Measurements from ENCODE around the gene SESN2. TPM values are rescaled to one million over a fixed set of nuclear protein-coding genes. Genes with fewer than 3 reads are reported as not detected.

Gene SESN2
- total and polyA plus RNA-seq, 7 experiments from 2014 or later, result 2.3 to 50.7 (median 5.5) TPM

- no peaks in the 10 kb centered on the region for H3K9me3 ChIP-seq (ENCODE audit: control insufficient read depth in 2 of 3, low read length in 3 of 3)
- peak overlapping the region; percentile 90 to 100 (median 94) for H3K27ac Mint-ChIP-seq
- peak overlapping the region; percentile 80 to 99 (median 90) for H3K4me3 Mint-ChIP-seq
- H3K4me1 ChIP-seq (ENCODE audit: control insufficient read depth in 2 of 2, insufficient read depth in 2 of 2, low read length in 2 of 2), result peaks cover 53 to 59% of the 10 kb centered on the region in 2 donors
- intact Hi-C loops (cut with micrococcal nuclease), result loop anchor here (1.0 to 10.0 kb wide), 24 partner anchors 12 to 935 kb away; partner anchors contain the start of genes PHACTR4 (in 2 of the 2), SESN2 (in 2 of the 2), SRSF4 (in 2 of the 2) and TRNAU1AP (in 2 of the 2)
- ChIA-PET CTCF (interaction anchor here (0.5 to 3.1 kb wide), 18 partner anchors 10 to 794 kb away, joined by 3 to 18 read pairs (median 4); partner anchors contain the start of genes ATP5IF1, MED18, RCC1 and SESN2), POLR2A (interaction anchor here (0.5 to 8.4 kb wide), 13 partner anchors 9 to 489 kb away, joined by 3 to 184 read pairs (median 7); partner anchors contain the start of genes ATP5IF1, DNAJC8, GMEB1 and MED18)
- peak in 2 of 9 donors; percentile 19 to 36 for DNase-seq
- H3K36me3 ChIP-seq (ENCODE audit: control insufficient read depth in 2 of 3, insufficient read depth in 3 of 3, low read length in 3 of 3), result no peaks in the 10 kb centered on the region
- H3K9me3 Mint-ChIP-seq, result no peaks in the 10 kb centered on the region
- ATAC-seq, result no peak
- H3K27me3 ChIP-seq (ENCODE audit: control insufficient read depth in 2 of 2, insufficient read depth in 2 of 2, low read length in 2 of 2), result no peaks in the 10 kb centered on the region
- peaks cover 42 to 59% (median 55%) of the 10 kb centered on the region in 7 donors for H3K4me1 Mint-ChIP-seq
- peak overlapping the region; percentile 95 for H3K27ac ChIP-seq (ENCODE audit: low read depth, low read length)
- peaks cover 0 to 4% (median 0%) of the 10 kb centered on the region in 5 donors for H3K36me3 Mint-ChIP-seq
- H3K4me3 ChIP-seq (ENCODE audit: low read length), result peak overlapping the region; percentile 75
- no peaks in the 10 kb centered on the region for H3K27me3 Mint-ChIP-seq
These were observed 11.6 kb upstream of the SESN2 start for GRCh38 chr1:28247612-28248272.

- Mint-ChIP-seq H3K27me3 (no peaks in the 10 kb centered on the region), H3K27ac (peak overlapping the region; percentile 90 to 100 (median 94)), H3K9me3 (no peaks in the 10 kb centered on the region), H3K4me3 (peak overlapping the region; percentile 80 to 99 (median 90)), H3K4me1 (peaks cover 38 to 52% (median 49%) of the 10 kb centered on the region in 7 donors), H3K36me3 (peaks cover 0 to 4% (median 0%) of the 10 kb centered on the region in 5 donors)
- ChIA-PET POLR2A (interaction anchor here (0.9 to 8.4 kb wide), 16 partner anchors 9 to 488 kb away, joined by 3 to 184 read pairs (median 6); partner anchors contain the start of genes ATP5IF1, DNAJC8, GMEB1 and MED18), CTCF (interaction anchor here (0.5 to 3.1 kb wide), 33 partner anchors 9 to 793 kb away, joined by 3 to 22 read pairs (median 4); partner anchors contain the start of genes ATP5IF1, MED18, RCC1 and SESN2)
- Histone ChIP-seq H3K9me3 (ENCODE audit: control insufficient read depth in 2 of 3, low read length in 3 of 3) (no peaks in the 10 kb centered on the region), H3K27me3 (ENCODE audit: control insufficient read depth in 2 of 2, insufficient read depth in 2 of 2, low read length in 2 of 2) (no peaks in the 10 kb centered on the region), H3K36me3 (ENCODE audit: control insufficient read depth in 2 of 3, insufficient read depth in 3 of 3, low read length in 3 of 3) (no peaks in the 10 kb centered on the region), H3K4me3 (ENCODE audit: low read length) (peak overlapping the region; percentile 75), H3K27ac (ENCODE audit: low read depth, low read length) (peak overlapping the region; percentile 95), H3K4me1 (ENCODE audit: control insufficient read depth in 2 of 2, insufficient read depth in 2 of 2, low read length in 2 of 2) (peaks cover 46 to 52% of the 10 kb centered on the region in 2 donors)
- DNase-seq (peak; percentile 67 to 86 (median 80)), ATAC-seq (peak; percentile 36)
- intact Hi-C loops (cut with micrococcal nuclease), result loop anchor here (1.0 to 10.0 kb wide), 19 partner anchors 11 to 934 kb away; partner anchors contain the start of genes PHACTR4 (in 2 of the 2), SESN2 (in 2 of the 2), SRSF4 (in 2 of the 2) and YTHDF2 (in 2 of the 2)
These were observed 10.9 kb upstream of the SESN2 start for GRCh38 chr1:28248273-28249012.

DNA sequence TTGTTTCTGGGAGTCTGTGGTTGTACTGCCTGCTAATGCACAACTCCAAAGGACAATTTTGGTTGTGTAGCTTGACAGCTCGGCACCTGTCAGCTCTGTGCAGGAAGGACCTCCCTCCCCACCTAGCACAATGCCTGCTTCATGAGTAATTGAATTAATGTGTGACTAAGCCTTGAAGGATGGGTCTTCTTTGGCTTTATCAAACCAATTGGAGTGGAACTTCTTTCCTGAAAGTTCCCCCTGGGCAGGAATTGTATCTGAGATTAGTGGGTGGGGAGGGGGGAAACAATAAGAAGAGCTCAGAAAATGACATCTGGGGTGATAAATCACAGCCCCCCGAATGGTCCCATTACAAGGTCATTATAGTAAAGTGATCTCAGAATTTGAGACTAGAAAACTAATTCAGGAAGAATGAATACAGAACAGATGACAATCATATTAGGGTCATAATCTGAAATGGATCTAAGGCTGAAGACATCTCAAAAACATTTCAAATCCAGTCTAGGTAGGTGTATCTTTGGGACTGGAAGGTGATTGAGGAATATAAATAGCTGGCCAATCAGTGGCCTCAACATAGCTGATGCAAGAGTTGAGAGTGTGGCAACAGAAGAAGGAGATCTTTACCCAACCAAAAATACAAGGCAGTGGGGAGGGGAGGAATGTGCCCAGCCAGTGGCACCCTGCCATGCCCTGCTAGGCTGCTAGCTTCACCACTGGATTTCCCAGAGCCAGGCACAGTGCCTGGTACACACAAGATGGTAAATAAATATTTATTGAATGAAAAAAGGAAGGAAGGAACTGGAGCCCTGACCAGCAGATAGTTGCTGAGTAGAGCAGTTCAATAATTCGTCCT, 10.1 kb upstream of the SESN2 start:
- Histone ChIP-seq H3K4me3 (ENCODE audit: low read length) (peak overlapping the region; percentile 50), H3K27ac (ENCODE audit: low read depth, low read length) (peak overlapping the region; percentile 95), H3K27me3 (ENCODE audit: control insufficient read depth in 2 of 2, insufficient read depth in 2 of 2, low read length in 2 of 2) (no peaks in the 10 kb centered on the region), H3K9me3 (ENCODE audit: control insufficient read depth in 2 of 3, low read length in 3 of 3) (no peaks in the 10 kb centered on the region), H3K4me1 (ENCODE audit: control insufficient read depth in 2 of 2, insufficient read depth in 2 of 2, low read length in 2 of 2) (peaks cover 39 to 44% of the 10 kb centered on the region in 2 donors), H3K36me3 (ENCODE audit: control insufficient read depth in 2 of 3, insufficient read depth in 3 of 3, low read length in 3 of 3) (no peaks in the 10 kb centered on the region)
- peak in 1 of 9 donors; percentile 29 for DNase-seq
- intact Hi-C loops (cut with micrococcal nuclease), result loop anchor here (2.0 to 10.0 kb wide), 9 partner anchors 203 to 933 kb away; partner anchors contain the start of genes SRSF4 (in 2 of the 2), YTHDF2 (in 2 of the 2), FAM76A (in 1 of the 2) and TRNAU1AP (in 1 of the 2)
- ATAC-seq, result no peak
- POLR2A ChIA-PET, result interaction anchor here (0.5 to 8.4 kb wide), 16 partner anchors 8 to 920 kb away, joined by 3 to 184 read pairs (median 6); partner anchors contain the start of genes ATP5IF1, DNAJC8, MED18 and RCC1
- Mint-ChIP-seq H3K27me3 (no peaks in the 10 kb centered on the region), H3K27ac (peak overlapping the region; percentile 90 to 100 (median 94)), H3K4me3 (peak overlapping the region; percentile 80 to 99 (median 90)), H3K9me3 (no peaks in the 10 kb centered on the region), H3K4me1 (peaks cover 34 to 44% (median 42%) of the 10 kb centered on the region in 7 donors), H3K36me3 (peaks cover 0 to 4% (median 0%) of the 10 kb centered on the region in 5 donors)
- CTCF ChIA-PET, result interaction anchor here (0.6 to 3.1 kb wide), 26 partner anchors 9 to 776 kb away, joined by 3 to 22 read pairs (median 5); partner anchors contain the start of genes ATP5IF1, MED18, RCC1 and SESN2

DNA sequence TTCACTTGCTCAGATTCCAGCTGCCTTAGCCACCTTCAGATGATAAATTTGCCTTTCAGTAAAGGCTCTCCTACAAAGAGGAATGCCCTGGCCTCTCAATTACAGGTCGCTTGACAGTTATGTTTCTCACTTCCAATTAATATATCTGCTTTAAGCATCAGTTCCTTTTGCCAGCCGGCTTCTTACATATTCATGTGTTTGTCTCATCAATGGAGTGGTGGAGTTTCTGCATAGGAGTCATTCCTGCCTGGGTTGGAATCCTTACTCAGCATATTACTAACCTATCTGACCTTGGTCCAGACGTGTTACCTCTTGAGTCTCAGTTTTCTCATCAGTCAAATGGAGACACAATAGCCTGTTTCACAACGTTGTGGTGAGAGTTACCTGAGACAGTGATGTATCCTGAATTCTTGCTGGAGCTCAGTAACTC, 9.4 kb upstream of the SESN2 start:
- H3K36me3 Mint-ChIP-seq, result peaks cover 0 to 4% (median 0%) of the 10 kb centered on the region in 5 donors
- Histone ChIP-seq H3K9me3 (ENCODE audit: control insufficient read depth in 2 of 3, low read length in 3 of 3) (no peaks in the 10 kb centered on the region), H3K4me3 (ENCODE audit: low read length) (no peak overlapping the region), H3K4me1 (ENCODE audit: control insufficient read depth in 2 of 2, insufficient read depth in 2 of 2, low read length in 2 of 2) (peaks cover 32 to 37% of the 10 kb centered on the region in 2 donors), H3K27ac (ENCODE audit: low read depth, low read length) (no peak overlapping the region), H3K27me3 (ENCODE audit: control insufficient read depth in 2 of 2, insufficient read depth in 2 of 2, low read length in 2 of 2) (no peaks in the 10 kb centered on the region), H3K36me3 (ENCODE audit: control insufficient read depth in 2 of 3, insufficient read depth in 3 of 3, low read length in 3 of 3) (no peaks in the 10 kb centered on the region)
- DNase-seq (no peak), ATAC-seq (no peak)
- peak overlapping the region in 2 of 10 donors; percentile 53 to 94 for H3K4me3 Mint-ChIP-seq
- no peaks in the 10 kb centered on the region for H3K9me3 Mint-ChIP-seq
- no peaks in the 10 kb centered on the region for H3K27me3 Mint-ChIP-seq
- intact Hi-C loops (cut with micrococcal nuclease), result loop anchor here (2.0 to 10.0 kb wide), 9 partner anchors 202 to 932 kb away; partner anchors contain the start of genes SRSF4 (in 2 of the 2), YTHDF2 (in 2 of the 2), FAM76A (in 1 of the 2) and TRNAU1AP (in 1 of the 2)
- peak overlapping the region in 2 of 9 donors; percentile 38 to 42 for H3K27ac Mint-ChIP-seq
- ChIA-PET POLR2A (interaction anchor here (1.0 to 8.4 kb wide), 10 partner anchors 7 to 394 kb away, joined by 3 to 184 read pairs (median 8); partner anchors contain the start of genes ATP5IF1, DNAJC8, MED18 and RCC1), CTCF (interaction anchor here (0.5 to 3.1 kb wide), 6 partner anchors 8 to 355 kb away, joined by 3 to 22 read pairs (median 12); partner anchors contain the start of gene SESN2)
- H3K4me1 Mint-ChIP-seq, result peaks cover 30 to 37% (median 36%) of the 10 kb centered on the region in 7 donors

DNA sequence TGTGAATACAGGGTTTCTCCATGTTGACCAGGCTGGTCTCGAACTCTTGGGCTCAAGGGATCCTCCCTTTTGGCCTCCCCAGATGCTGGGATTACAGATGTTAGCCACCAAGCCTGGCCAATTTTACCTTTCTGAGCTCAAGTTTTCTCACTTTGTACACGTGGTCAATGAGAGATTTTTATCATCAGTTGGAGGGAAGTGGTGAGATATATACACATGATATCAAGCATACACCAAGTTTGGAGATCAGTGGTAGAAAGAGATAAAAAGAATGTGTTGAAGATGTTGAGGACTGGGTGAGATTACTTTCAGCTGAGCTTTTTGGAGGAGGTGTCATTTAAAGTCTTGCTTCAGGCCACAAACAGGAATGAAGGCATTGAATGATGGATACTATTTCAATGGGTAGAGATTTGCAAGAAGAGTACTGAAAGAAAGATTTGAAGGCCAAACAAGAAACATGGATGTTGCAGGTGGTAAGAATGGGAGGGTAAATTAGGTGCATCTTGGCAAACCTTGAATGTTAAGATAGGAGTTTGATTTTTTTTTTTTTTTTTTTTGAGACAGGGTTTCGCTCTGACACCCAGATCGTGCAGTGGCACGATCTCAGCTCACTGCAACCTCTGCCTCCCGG, 3.0 kb upstream of the SESN2 start:
- CTCF ChIA-PET, result interaction anchor here (0.6 kb wide), 1 partner anchor 86 kb away, joined by 3 read pairs; no protein-coding TSS in a partner anchor
- Histone ChIP-seq H3K4me1 (ENCODE audit: control insufficient read depth in 2 of 2, insufficient read depth in 2 of 2, low read length in 2 of 2) (peaks cover 38 to 45% of the 10 kb centered on the region in 2 donors), H3K27me3 (ENCODE audit: control insufficient read depth in 2 of 2, insufficient read depth in 2 of 2, low read length in 2 of 2) (no peaks in the 10 kb centered on the region), H3K27ac (ENCODE audit: low read depth, low read length) (peak overlapping the region; percentile 31), H3K9me3 (ENCODE audit: control insufficient read depth in 2 of 3, low read length in 3 of 3) (no peaks in the 10 kb centered on the region), H3K36me3 (ENCODE audit: control insufficient read depth in 2 of 3, insufficient read depth in 3 of 3, low read length in 3 of 3) (peaks cover 0 to 6% (median 0%) of the 10 kb centered on the region in 3 experiments), H3K4me3 (ENCODE audit: low read length) (no peak overlapping the region)
- Mint-ChIP-seq H3K4me1 (peaks cover 30 to 52% (median 44%) of the 10 kb centered on the region in 7 donors), H3K9me3 (no peaks in the 10 kb centered on the region), H3K27ac (peak overlapping the region; percentile 64 to 90 (median 83)), H3K27me3 (peaks cover 0 to 2% (median 0%) of the 10 kb centered on the region in 5 donors), H3K4me3 (peak overlapping the region; percentile 53 to 87 (median 74)), H3K36me3 (peaks cover 0 to 3% (median 0%) of the 10 kb centered on the region in 5 donors)
- POLR2A ChIA-PET, result interaction anchor here (0.6 to 3.8 kb wide), 9 partner anchors 8 to 387 kb away, joined by 3 to 36 read pairs (median 7); partner anchors contain the start of gene MED18
- intact Hi-C loops (cut with micrococcal nuclease), result no loop called here
- ATAC-seq (peak; percentile 33), DNase-seq (peak in 6 of 9 donors; percentile 30 to 57 (median 44))
